K562 (cell line): ENCODE results near the gene PRND. TPM values are rescaled to one million over a fixed set of nuclear protein-coding genes. Genes with fewer than 3 reads are reported as not detected.

ENCODE experiments used
- ATAC-seq: fragments of 200-7000 bp; cut with Tn5 transposase; 3 replicates; pipeline ENCODE4 v1.9.1; 2020; ENCODE audit warnings: moderate library complexity
- BruUV-seq: library from RNA; stranded (reverse); fragments of 400-500 nt; replicated peaks from 2 replicates; lab custom pipeline; 2021; lab: Mats Ljungman, UMichigan
- CTCF ChIA-PET: fragments of 300-600 bp; formaldehyde crosslinking; extraction: SDS; loops from one replicate; lab custom pipeline; 2021; ENCODE audit warnings: low intra/inter-chr PET ratio; lab: Yijun Ruan, JAX
- POLR2A ChIA-PET: fragments of 300-600, 350-650 bp; sonication (Branson Sonifier 250); formaldehyde crosslinking; extraction: SDS; loops from one replicate; lab custom pipeline; 2021; ENCODE audit warnings: antibody characterized with exemption, inconsistent platforms; lab: Yijun Ruan, JAX
- DNase-seq, 4 experiments: peaks; one replicate each; pipeline versions ENCODE4 v3.0.0 to v3.0.0-alpha.2; 2011 to 2018; ENCODE audit warnings: low spot score in 3 of 4, mixed read lengths in 3 of 4; ENCODE audit errors: extremely low read depth in 1 of 4
- FAIRE-seq: peaks from 2 replicates; lab custom pipeline; 2011; peaks lifted over from hg19 to GRCh38; lab: Jason Lieb, UNC
- H2AFZ ChIP-seq: 2 replicates; pipeline ENCODE4 v1.6.0; 2011; ENCODE audit warnings: low read depth, low read length, control low read depth, inconsistent platforms
- H3K27ac ChIP-seq: fragments of 200-600 bp; 3 replicates; pipeline ENCODE4 v1.8.0; 2011; ENCODE audit warnings: low read depth, mild to moderate bottlenecking, control low read depth, inconsistent platforms, low read length, moderate library complexity, mixed read lengths; ENCODE audit errors: extremely low read depth
- H3K27me3 ChIP-seq, 2 experiments: fragments of 300-600 bp in 1 of 2; 2 replicates in 1 of 2; 3 replicates in 1 of 2; pipeline versions ENCODE4 v1.6.0 to v1.8.0; 2011; ENCODE audit warnings: inconsistent platforms in 2 of 2, low read length in 2 of 2, mild to moderate bottlenecking in 1 of 2, mixed read lengths in 1 of 2, moderate library complexity in 1 of 2; ENCODE audit not compliant: control insufficient read depth in 2 of 2, insufficient read depth in 2 of 2
- H3K36me3 ChIP-seq: fragments of 300-600 bp; 3 replicates; pipeline ENCODE4 v1.8.0; 2011; ENCODE audit warnings: mild to moderate bottlenecking, low read length, inconsistent platforms; ENCODE audit not compliant: control insufficient read depth, insufficient read depth
- H3K4me1 ChIP-seq, 2 experiments: fragments of 200-600 bp in 1 of 2; replicated peaks in 1 of 2; 2 replicates in 1 of 2; 3 replicates in 1 of 2; pipeline versions ENCODE4 v1.5.1 to v1.8.0; 2011; ENCODE audit warnings: inconsistent platforms in 2 of 2, low read length in 2 of 2, mild to moderate bottlenecking in 1 of 2, mixed read lengths in 1 of 2, moderate library complexity in 1 of 2; ENCODE audit not compliant: control insufficient read depth in 2 of 2, insufficient read depth in 2 of 2
- H3K4me2 ChIP-seq: 2 replicates; pipeline ENCODE4 v1.6.1; 2011; ENCODE audit warnings: low read length, control low read depth, inconsistent platforms, mixed read lengths; ENCODE audit not compliant: insufficient read depth
- H3K4me3 ChIP-seq: fragments of 200-600 bp; sonication (generic), shearing (Covaris generic); 2 replicates; pipeline ENCODE4 v1.5.1; 2016; ENCODE audit warnings: control low read depth, inconsistent platforms
- H3K79me2 ChIP-seq: fragments of 200-600 bp; 3 replicates; pipeline ENCODE4 v1.8.0; 2011; ENCODE audit warnings: low read length, inconsistent platforms; ENCODE audit not compliant: control insufficient read depth, insufficient read depth
- H3K9ac ChIP-seq, 2 experiments: 2 replicates each; pipeline versions ENCODE4 v1.6.0 to v1.6.1; 2011; ENCODE audit warnings: low read depth in 2 of 2, low read length in 2 of 2, control low read depth in 1 of 2, inconsistent platforms in 1 of 2, mild to moderate bottlenecking in 1 of 2, mixed read lengths in 1 of 2; ENCODE audit not compliant: insufficient read depth in 1 of 2
- H3K9me1 ChIP-seq: one replicate; pipeline ENCODE4 v1.6.0; 2011; ENCODE audit warnings: inconsistent platforms, mild to moderate bottlenecking, low read length, moderate library complexity; ENCODE audit not compliant: control insufficient read depth, insufficient read depth
- H3K9me3 ChIP-seq: replicated peaks from 2 replicates; pipeline ENCODE4 v1.5.1; 2011; ENCODE audit warnings: low read depth, low read length, inconsistent platforms; ENCODE audit not compliant: control insufficient read depth, insufficient read depth
- H4K20me1 ChIP-seq: replicated peaks from 2 replicates; pipeline ENCODE4 v1.6.1; 2011; ENCODE audit warnings: low read length, inconsistent platforms, mixed read lengths; ENCODE audit not compliant: control insufficient read depth, insufficient read depth
- CBFA2T3 ChIP-seq: fragments of 450-650 bp; IDR thresholded peaks from 2 replicates; pipeline ENCODE4 v1.6.1; 2017
- FOXM1 ChIP-seq, 2 experiments: fragments of 450-650 bp in 1 of 2; sonication (generic) in 1 of 2; formaldehyde crosslinking in 1 of 2; IDR thresholded peaks; 2 replicates each; pipeline versions ENCODE4 v1.6.1 to v1.9.0; 2017 to 2022; ENCODE audit warnings: low read depth in 2 of 2, mild to moderate bottlenecking in 2 of 2, missing genetic modification reagents in 1 of 2, moderate library complexity in 1 of 2
- PHB ChIP-seq: fragments of 250-450 bp; sonication (Bioruptor Pico); IDR thresholded peaks from 2 replicates; pipeline ENCODE4 v1.5.0; 2021
- SMARCA5 ChIP-seq: fragments of 450-650 bp; IDR thresholded peaks from 2 replicates; pipeline ENCODE4 v1.6.1; 2016
- TAF9B ChIP-seq: fragments of 450-650 bp; IDR thresholded peaks from 2 replicates; pipeline ENCODE4 v1.6.1; 2018; ENCODE audit warnings: mild to moderate bottlenecking; ENCODE audit not compliant: partially characterized antibody
- TEAD1 ChIP-seq, 2 experiments: fragments of 450-650 bp in 1 of 2; sonication (generic) in 1 of 2; formaldehyde crosslinking; IDR thresholded peaks; 2 replicates each; pipeline versions ENCODE4 v1.4.0 to v1.8.0; 2020 to 2022; ENCODE audit warnings: mild to moderate bottlenecking in 2 of 2, missing genetic modification reagents in 1 of 2
- TOE1 ChIP-seq, 2 experiments: fragments of 450-650 bp in 1 of 2; sonication (generic) in 1 of 2; formaldehyde crosslinking in 1 of 2; IDR thresholded peaks; 2 replicates each; pipeline versions ENCODE4 v1.7.1 to v1.8.0; 2016 to 2022; ENCODE audit warnings: borderline replicate concordance in 2 of 2, mild to moderate bottlenecking in 2 of 2, antibody characterized with exemption in 1 of 2, inconsistent platforms in 1 of 2, low read depth in 1 of 2, missing genetic modification reagents in 1 of 2, moderate library complexity in 1 of 2
- ZBTB12 ChIP-seq: fragments of 250-450 bp; sonication (Bioruptor Pico); IDR thresholded peaks from 2 replicates; pipeline ENCODE4 v1.4.0; 2020
- ZBTB40 ChIP-seq, 2 experiments: fragments of 450-650 bp in 1 of 2; sonication (generic) in 1 of 2; formaldehyde crosslinking in 1 of 2; IDR thresholded peaks; 2 replicates each; pipeline versions ENCODE4 v1.7.1 to v1.9.0; 2016 to 2022; ENCODE audit warnings: inconsistent platforms in 1 of 2, mild to moderate bottlenecking in 1 of 2, missing genetic modification reagents in 1 of 2
- ZNF354B ChIP-seq: fragments of 250-450 bp; sonication (Bioruptor Pico); IDR thresholded peaks from 2 replicates; pipeline ENCODE4 v1.4.0; 2020
- ZNF57 ChIP-seq: fragments of 450-650 bp; formaldehyde crosslinking; IDR thresholded peaks from 2 replicates; pipeline ENCODE4 v1.4.0; 2020; ENCODE audit warnings: mild to moderate bottlenecking, moderate library complexity
- WGBS: fragments of 100-300 bp; shearing (Covaris generic); methylation state at CpG from one replicate; pipeline ENCODE4 v1.1.6; 2016; ENCODE audit warnings: low coverage, mixed read lengths; ENCODE audit not compliant: insufficient coverage; ENCODE audit errors: missing lambda C conversion rate; 5-methylcytosine and 5-hydroxymethylcytosine counted together
- in situ Hi-C: fragments of 300-500 bp; cut with MboI; formaldehyde crosslinking; loops from 4 replicates; pipeline ENCODE4 v1.15.0; 2018; ENCODE audit warnings: inconsistent platforms, mixed read lengths
- intact Hi-C: fragments of 100-400 bp; cut with micrococcal nuclease; formaldehyde crosslinking; loops from 2 replicates; pipeline ENCODE4 v1.14.2; 2022
- polyA plus RNA-seq, 8 experiments: library from polyadenylated mRNA; depleted of rRNA in 4 of 8; stranded (reverse) in 5 of 8; unstranded in 3 of 8; fragments of >200 nt; fragmentation: Nextera tagmentation in 2 of 8; fragmentation: Illumina TruSeq in 1 of 8; extraction: Ambion mirVana in 2 of 8; extraction: Trizol in 1 of 8; gene quantifications; 2 replicates each; pipeline versions ENCODE4 v1.2.1 to v1.2.3, GENCODE V29; 2011 to 2014; ENCODE audit warnings: inconsistent platforms in 1 of 8, missing spikeins in 1 of 8
- total RNA-seq, 7 experiments: library from RNA; depleted of rRNA in 6 of 7; stranded (reverse); fragments of >200 nt in 6 of 7; fragmentation: Illumina TruSeq in 2 of 7; extraction: Trizol in 2 of 7; gene quantifications; 2 replicates each; pipeline versions ENCODE4 v1.2.1 to v1.2.3, GENCODE V29; 2011 to 2021; ENCODE audit warnings: low replicate concordance in 1 of 7

PRND gene
- total and polyA plus RNA-seq, 9 of the 15 experiments (the other 6 are each of a cell fraction or from before 2014, with no cell fraction given) = not detected

GRCh38 chr20:4673371-4674001, 48.2 kb upstream of the PRND start:
- DNase-seq = peak; percentile 64 to 87 (median 76)
- Histone ChIP-seq H3K27ac (peak overlapping the region; percentile 77), H3K27me3 (no peaks in the 10 kb centered on the region), H4K20me1 (no peaks in the 10 kb centered on the region), H3K36me3 (no peaks in the 10 kb centered on the region), H2AFZ (peak overlapping the region; percentile 79), H3K9me1 (no peaks in the 10 kb centered on the region), H3K9me3 (no peaks in the 10 kb centered on the region), H3K79me2 (no peaks in the 10 kb centered on the region), H3K4me2 (peak overlapping the region; percentile 72), H3K9ac (peak overlapping the region in 1 of 2 experiments; percentile 54; a peak in 2 of 4 replicates), H3K4me3 (no peak overlapping the region; the same call in 1 of the 2 replicates), H3K4me1 (peaks cover 0 to 22% of the 10 kb centered on the region in 2 experiments; a peak in 3 of 5 replicates)
- POLR2A ChIA-PET = interaction anchor here (0.7 to 1.3 kb wide), 2 partner anchors 11 to 17 kb away, joined by 4 to 5 read pairs; no protein-coding TSS in a partner anchor
- ATAC-seq = peak; percentile 94
- in situ Hi-C loops (no loop called here), intact Hi-C loops (no loop called here)
- BruUV-seq = no TSS peak
- CTCF ChIA-PET = no interaction called here
- 2% methylated on average over 5 of the region's 5 CpGs for WGBS
- FAIRE-seq = peak; percentile 96
- TF ChIP-seq ZNF354B (CRISPR knock-in tag) (no peak), SMARCA5 (no peak), FOXM1 (IDR thresholded peaks at IDR 0.05; ENCODE audit: low read depth) (peak; percentile 78; the same call in 1 of the 2 replicates), FOXM1 (CRISPR knock-in tag; IDR thresholded peaks at IDR 0.05; ENCODE audit: low read depth) (no peak), TOE1 (IDR thresholded peaks at IDR 0.05; ENCODE audit: borderline replicate concordance) (no peak), TOE1 (CRISPR knock-in tag; IDR thresholded peaks at IDR 0.05; ENCODE audit: borderline replicate concordance, low read depth) (no peak), ZBTB12 (CRISPR knock-in tag) (no peak), ZBTB40 (IDR thresholded peaks at IDR 0.05) (0 out of 2 replicates have a peak, but pooled peaks have one; percentile 14), ZBTB40 (CRISPR knock-in tag; IDR thresholded peaks at IDR 0.05) (no peak), TEAD1 (CRISPR knock-in tag; IDR thresholded peaks at IDR 0.05) (no peak), TAF9B (no peak), PHB (CRISPR knock-in tag) (no peak), ZNF57 (CRISPR knock-in tag) (no peak), CBFA2T3 (peak; percentile 97)
